Adrenal gland (tissue), 5 donors: Measurements from ENCODE around the gene SLC22A16.
"Not testable (repeated sequence)": the region's sequence is repeated elsewhere in the genome, so short reads cannot be mapped to it uniquely, and the experiment has no call there.

ENCODE experiments used
- POLR2A ChIP-seq, 2 donors: fragments of 450-650 bp; IDR thresholded peaks; one replicate each; pipeline ENCODE4 v1.6.1; 2017; ENCODE audit warnings: antibody characterized with exemption in 2 of 2, mild to moderate bottlenecking in 2 of 2, moderate library complexity in 1 of 2
- TF ChIP-seq, protein P1 (sequence below), 6 experiments: fragments of 450-650 bp in 4 of 6; fragments of 200-600 bp in 2 of 6; sonication (generic) in 1 of 6; IDR thresholded peaks; 1 replicate in 5 of 6; 2 replicates in 1 of 6; pipeline versions ENCODE4 v1.5.1 to v1.8.0; 2016 to 2021; ENCODE audit warnings: antibody characterized with exemption in 6 of 6, mild to moderate bottlenecking in 2 of 6, moderate library complexity in 1 of 6
- donor health status: DM: no; HTN: no; CAD: no.

DNA sequence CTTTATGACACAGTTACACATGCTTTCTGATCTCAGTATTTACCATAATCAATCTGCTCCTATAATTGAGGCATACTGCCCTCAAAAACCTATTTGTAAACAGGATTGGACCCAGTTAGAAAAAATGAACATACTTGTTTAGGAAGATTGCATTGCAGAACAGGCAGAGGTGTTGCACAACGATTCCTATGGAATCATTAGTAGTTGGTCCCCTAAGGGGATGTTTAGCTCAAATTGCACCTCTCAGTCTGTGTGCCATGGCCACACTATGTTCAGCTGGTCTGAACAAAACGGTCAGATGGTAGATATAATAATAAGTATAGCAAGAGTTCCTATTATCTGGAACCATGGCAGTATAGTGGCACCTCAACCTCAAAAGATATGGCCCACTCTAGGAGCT, 28.5 kb upstream of the SLC22A16 start:
- TF ChIP-seq, protein P1, sequence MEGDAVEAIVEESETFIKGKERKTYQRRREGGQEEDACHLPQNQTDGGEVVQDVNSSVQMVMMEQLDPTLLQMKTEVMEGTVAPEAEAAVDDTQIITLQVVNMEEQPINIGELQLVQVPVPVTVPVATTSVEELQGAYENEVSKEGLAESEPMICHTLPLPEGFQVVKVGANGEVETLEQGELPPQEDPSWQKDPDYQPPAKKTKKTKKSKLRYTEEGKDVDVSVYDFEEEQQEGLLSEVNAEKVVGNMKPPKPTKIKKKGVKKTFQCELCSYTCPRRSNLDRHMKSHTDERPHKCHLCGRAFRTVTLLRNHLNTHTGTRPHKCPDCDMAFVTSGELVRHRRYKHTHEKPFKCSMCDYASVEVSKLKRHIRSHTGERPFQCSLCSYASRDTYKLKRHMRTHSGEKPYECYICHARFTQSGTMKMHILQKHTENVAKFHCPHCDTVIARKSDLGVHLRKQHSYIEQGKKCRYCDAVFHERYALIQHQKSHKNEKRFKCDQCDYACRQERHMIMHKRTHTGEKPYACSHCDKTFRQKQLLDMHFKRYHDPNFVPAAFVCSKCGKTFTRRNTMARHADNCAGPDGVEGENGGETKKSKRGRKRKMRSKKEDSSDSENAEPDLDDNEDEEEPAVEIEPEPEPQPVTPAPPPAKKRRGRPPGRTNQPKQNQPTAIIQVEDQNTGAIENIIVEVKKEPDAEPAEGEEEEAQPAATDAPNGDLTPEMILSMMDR (IDR thresholded peaks at IDR 0.05) = not testable (repeated sequence)
- not testable (repeated sequence) for TF ChIP-seq POLR2A (IDR thresholded peaks at IDR 0.05)
